Spleen (tissue), 11 donors: ENCODE measurements around the gene AMBRA1. TPM values are rescaled to one million over a fixed set of nuclear protein-coding genes. Genes with fewer than 3 reads are reported as not detected.

Source experiments
- DNase-seq: peaks from one replicate; pipeline ENCODE4 v3.0.0-alpha.2; 2020
- H3K27ac ChIP-seq, 8 donors: fragments of 200-600 bp; sonication (generic) in 7 of 8; 1 replicate in 4 of 8; 2 replicates in 4 of 8; pipeline versions ENCODE4 v1.5.0 to v1.8.0; 2016 to 2021; ENCODE audit warnings: inconsistent platforms in 4 of 8, mild to moderate bottlenecking in 4 of 8, moderate library complexity in 1 of 8
- H3K27me3 ChIP-seq, 7 donors: fragments of 200-600 bp; sonication (generic) in 6 of 7; replicated peaks in 1 of 7; 1 replicate in 4 of 7; 2 replicates in 3 of 7; pipeline versions ENCODE4 v1.5.0 to v1.8.0; 2016 to 2021; ENCODE audit warnings: inconsistent platforms in 3 of 7, mild to moderate bottlenecking in 1 of 7
- H3K36me3 ChIP-seq, 6 donors: fragments of 200-600 bp; sonication (generic) in 5 of 6; 1 replicate in 4 of 6; 2 replicates in 2 of 6; pipeline versions ENCODE4 v1.5.0 to v1.8.0; 2016 to 2021; ENCODE audit warnings: inconsistent platforms in 2 of 6
- H3K4me1 ChIP-seq, 6 donors: fragments of 200-600 bp; sonication (generic) in 5 of 6; 1 replicate in 3 of 6; 2 replicates in 3 of 6; pipeline versions ENCODE4 v1.5.0 to v1.8.0; 2016 to 2021; ENCODE audit warnings: inconsistent platforms in 3 of 6
- H3K4me3 ChIP-seq, 8 donors: fragments of 200-600 bp; sonication (generic) in 7 of 8; 1 replicate in 4 of 8; 2 replicates in 4 of 8; pipeline versions ENCODE4 v1.5.0 to v1.8.0; 2016 to 2021; ENCODE audit warnings: inconsistent platforms in 4 of 8, mild to moderate bottlenecking in 4 of 8, moderate library complexity in 2 of 8
- H3K9me3 ChIP-seq, 8 donors: fragments of 200-600 bp; sonication (generic) in 7 of 8; 1 replicate in 4 of 8; 2 replicates in 4 of 8; pipeline versions ENCODE4 v1.5.0 to v1.8.0; 2016 to 2021; ENCODE audit warnings: inconsistent platforms in 4 of 8
- POLR2A ChIP-seq, 3 donors: fragments of 450-650 bp; IDR thresholded peaks; one replicate each; pipeline ENCODE4 v1.5.1; 2017; ENCODE audit warnings: antibody characterized with exemption in 3 of 3, mild to moderate bottlenecking in 1 of 3
- POLR2AphosphoS5 ChIP-seq, 3 donors: sonication (generic); formaldehyde crosslinking; IDR thresholded peaks; one replicate each; pipeline ENCODE4 v1.5.1; 2017; ENCODE audit warnings: antibody characterized with exemption in 3 of 3
- WGBS, 5 donors: extraction: QIAGEN DNeasy Blood & Tissue Kit in 3 of 5; methylation state at CpG; one replicate each; pipeline versions ENCODE4 v1.1.5 to v1.1.7; 2013 to 2018; 5-methylcytosine and 5-hydroxymethylcytosine counted together
- intact Hi-C: fragments of 100-400 bp; cut with DNase I; formaldehyde crosslinking; loops from one replicate; pipeline ENCODE4 v1.15.0; 2023; ENCODE audit warnings: low total_unique reads
- polyA plus RNA-seq, 3 donors: library from polyadenylated mRNA; stranded (reverse); fragments of 200-250 nt; gene quantifications; one replicate each; pipeline ENCODE4 v1.2.1, GENCODE V29; 2013
- total RNA-seq, 7 donors: library from RNA; depleted of rRNA in 3 of 7; stranded (reverse); fragments of >200 nt in 3 of 7; fragmentation: NEBNext Ultra II Directional in 4 of 7; extraction: Animal tissue kit (Norgen Biotek cat#: 25700) in 4 of 7; gene quantifications; one replicate each; pipeline versions ENCODE4 v1.1.0 to v1.2.1, GENCODE V29; 2016 to 2021
- TF ChIP-seq, protein P1 (sequence below), 11 experiments: fragments of 200-600 bp in 7 of 11; fragments of 450-650 bp in 4 of 11; sonication (generic) in 4 of 11; IDR thresholded peaks in 8 of 11; conservative IDR thresholded peaks in 3 of 11; 1 replicate in 7 of 11; 2 replicates in 4 of 11; pipeline versions ENCODE4 v1.4.0 to v1.8.0; 2016 to 2021; ENCODE audit warnings: antibody characterized with exemption in 11 of 11, inconsistent platforms in 4 of 11, mild to moderate bottlenecking in 1 of 11
- donor health status: healthy with polysubstance abuse.
- donor health status: DM: no; HTN: no; CAD: no; lungs with moderate emphysema.
- donor health status: DM: no; HTN: no; CAD: no.
- donor health status: Bipolar disorder and iron deficiency.
- donor health status: healthy.
- donor health status: DM: no; HTN: no; CAD: no.
- donor health status: DM: yes; HTN: yes; CAD: no.

Gene AMBRA1
- total and polyA plus RNA-seq, 10 donors: 3.6 to 54.6 (median 37.7) TPM

- Histone ChIP-seq H3K4me3 (no peak overlapping the region), H3K4me1 (peaks cover 9 to 67% (median 36%) of the 10 kb centered on the region in 6 donors), H3K27me3 (no peaks in the 10 kb centered on the region), H3K36me3 (peaks cover 0 to 7% (median 0%) of the 10 kb centered on the region in 6 donors), H3K27ac (no peak overlapping the region), H3K9me3 (peaks cover 0 to 13% (median 7%) of the 10 kb centered on the region in 8 donors)
- intact Hi-C loops: no loop called here
- TF ChIP-seq POLR2A (IDR thresholded peaks at IDR 0.05): no peak
- TF ChIP-seq, protein P1, sequence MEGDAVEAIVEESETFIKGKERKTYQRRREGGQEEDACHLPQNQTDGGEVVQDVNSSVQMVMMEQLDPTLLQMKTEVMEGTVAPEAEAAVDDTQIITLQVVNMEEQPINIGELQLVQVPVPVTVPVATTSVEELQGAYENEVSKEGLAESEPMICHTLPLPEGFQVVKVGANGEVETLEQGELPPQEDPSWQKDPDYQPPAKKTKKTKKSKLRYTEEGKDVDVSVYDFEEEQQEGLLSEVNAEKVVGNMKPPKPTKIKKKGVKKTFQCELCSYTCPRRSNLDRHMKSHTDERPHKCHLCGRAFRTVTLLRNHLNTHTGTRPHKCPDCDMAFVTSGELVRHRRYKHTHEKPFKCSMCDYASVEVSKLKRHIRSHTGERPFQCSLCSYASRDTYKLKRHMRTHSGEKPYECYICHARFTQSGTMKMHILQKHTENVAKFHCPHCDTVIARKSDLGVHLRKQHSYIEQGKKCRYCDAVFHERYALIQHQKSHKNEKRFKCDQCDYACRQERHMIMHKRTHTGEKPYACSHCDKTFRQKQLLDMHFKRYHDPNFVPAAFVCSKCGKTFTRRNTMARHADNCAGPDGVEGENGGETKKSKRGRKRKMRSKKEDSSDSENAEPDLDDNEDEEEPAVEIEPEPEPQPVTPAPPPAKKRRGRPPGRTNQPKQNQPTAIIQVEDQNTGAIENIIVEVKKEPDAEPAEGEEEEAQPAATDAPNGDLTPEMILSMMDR (IDR thresholded peaks at IDR 0.05 in 8 of 11, conservative IDR thresholded peaks at IDR 0.05 in 3 of 11): no peak
- TF ChIP-seq POLR2AphosphoS5 (IDR thresholded peaks at IDR 0.05): no peak
- WGBS, 5 donors: 51 to 63% (median 55%) methylated on average over 2 of the region's 2 CpGs
- no peak for DNase-seq
Observed at GRCh38 chr11:46526216-46527215, 67.3 kb downstream of the AMBRA1 start.

DNA sequence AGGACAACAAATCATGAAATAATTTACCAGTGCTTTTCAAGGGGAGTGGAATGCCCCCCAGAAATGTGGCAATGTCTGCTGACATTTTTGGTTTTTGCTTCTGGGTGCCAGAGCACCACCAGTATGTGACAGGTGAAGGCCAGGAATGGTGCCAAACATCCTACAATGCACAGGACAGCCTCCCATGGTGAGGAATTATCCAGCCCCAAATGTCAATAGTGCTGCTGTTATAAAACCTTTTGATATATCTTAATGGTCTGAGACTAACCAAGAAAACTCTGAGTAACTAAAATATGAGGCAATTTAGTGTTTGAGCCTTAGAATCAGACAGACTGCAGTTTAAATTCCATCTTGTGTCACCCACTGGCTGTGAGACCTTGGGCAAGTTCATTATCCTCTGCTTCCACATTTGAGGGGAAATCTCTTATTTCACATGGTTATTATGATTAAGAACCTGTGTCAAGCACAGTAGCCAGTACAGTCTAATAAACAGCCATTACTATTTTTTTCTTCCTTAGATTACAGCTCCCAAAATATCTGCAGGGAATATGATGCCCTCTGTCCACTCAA, 69.5 kb downstream of the AMBRA1 start:
- H3K4me3 ChIP-seq: no peak overlapping the region
- TF ChIP-seq, protein P1 (IDR thresholded peaks at IDR 0.05 in 8 of 11, conservative IDR thresholded peaks at IDR 0.05 in 3 of 11): no peak
- no peak for TF ChIP-seq POLR2AphosphoS5 (IDR thresholded peaks at IDR 0.05)
- no peak for TF ChIP-seq POLR2A (IDR thresholded peaks at IDR 0.05)
- no peak overlapping the region for H3K27ac ChIP-seq
- peaks cover 5 to 77% (median 38%) of the 10 kb centered on the region in 6 donors for H3K4me1 ChIP-seq
- intact Hi-C loops: no loop called here
- DNase-seq: no peak
- no peaks in the 10 kb centered on the region for H3K27me3 ChIP-seq
- peaks cover 0 to 13% (median 7%) of the 10 kb centered on the region in 8 donors for H3K9me3 ChIP-seq
- H3K36me3 ChIP-seq: no peaks in the 10 kb centered on the region

- no peak for TF ChIP-seq POLR2AphosphoS5 (IDR thresholded peaks at IDR 0.05)
- no peak overlapping the region for H3K27ac ChIP-seq
Observed at GRCh38 chr11:46523290-46523689, 70.5 kb downstream of the AMBRA1 start.

DNA sequence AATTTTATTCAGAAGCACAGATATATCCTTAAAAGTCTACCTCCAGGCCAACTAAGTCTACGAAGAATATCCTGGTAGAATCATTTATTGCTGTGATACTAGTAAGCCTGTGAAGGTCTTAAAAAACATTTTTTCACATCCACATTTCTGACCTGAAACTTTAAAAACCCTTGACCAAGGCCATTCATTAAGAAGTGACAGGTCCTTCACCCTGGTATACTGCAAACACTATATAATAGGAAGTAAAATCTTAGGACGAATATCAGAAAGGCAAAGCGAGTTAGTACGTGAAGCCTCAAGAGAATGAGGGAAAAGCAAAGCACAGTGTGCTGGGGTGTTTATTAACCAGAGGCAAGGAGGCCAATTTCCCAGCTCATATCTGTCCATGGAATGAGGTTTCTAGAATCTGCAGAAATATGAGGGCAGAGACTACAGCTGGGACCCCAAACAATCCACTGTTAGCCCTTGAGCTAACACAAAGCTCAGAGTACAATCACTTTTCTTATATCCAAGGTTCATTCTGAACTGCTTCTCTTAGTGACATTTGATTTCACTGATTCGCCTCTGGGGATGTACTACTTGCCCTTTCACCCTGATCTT, 71.0 kb downstream of the AMBRA1 start:
- intact Hi-C loops: no loop called here
- no peaks in the 10 kb centered on the region for H3K36me3 ChIP-seq
- H3K27me3 ChIP-seq: no peaks in the 10 kb centered on the region
- no peak overlapping the region for H3K27ac ChIP-seq
- no peak for DNase-seq
- peaks cover 0 to 72% (median 32%) of the 10 kb centered on the region in 6 donors for H3K4me1 ChIP-seq
- H3K9me3 ChIP-seq: peaks cover 0 to 13% (median 7%) of the 10 kb centered on the region in 8 donors
- 68 to 75% (median 70%) methylated on average over 5 of the region's 5 CpGs for WGBS, 5 donors
- TF ChIP-seq, protein P1 (IDR thresholded peaks at IDR 0.05 in 8 of 11, conservative IDR thresholded peaks at IDR 0.05 in 3 of 11): no peak
- no peak for TF ChIP-seq POLR2A (IDR thresholded peaks at IDR 0.05)
- TF ChIP-seq POLR2AphosphoS5 (IDR thresholded peaks at IDR 0.05): no peak
- no peak overlapping the region for H3K4me3 ChIP-seq

More at GRCh38 chr11:46523290-46523689, 70.5 kb downstream of the AMBRA1 start:
- no peaks in the 10 kb centered on the region for H3K36me3 ChIP-seq
- H3K9me3 ChIP-seq: peaks cover 0 to 13% (median 7%) of the 10 kb centered on the region in 8 donors
- no peak overlapping the region for H3K4me3 ChIP-seq
- H3K4me1 ChIP-seq: peaks cover 0 to 77% (median 34%) of the 10 kb centered on the region in 6 donors
- DNase-seq: no peak
- WGBS, 5 donors: 67 to 76% (median 72%) methylated on average over 6 of the region's 6 CpGs
- intact Hi-C loops: no loop called here
- no peaks in the 10 kb centered on the region for H3K27me3 ChIP-seq
